GM12801 (cell line): Measurements from ENCODE around the gene SEMA4D.

Source experiments
- TF ChIP-seq, protein P1 (sequence below): IDR thresholded peaks from one replicate; pipeline ENCODE4 v1.5.1; 2011; ENCODE audit warnings: control low read depth; ENCODE audit not compliant: insufficient read length; ENCODE audit errors: extremely low read depth

Gene SEMA4D

DNA sequence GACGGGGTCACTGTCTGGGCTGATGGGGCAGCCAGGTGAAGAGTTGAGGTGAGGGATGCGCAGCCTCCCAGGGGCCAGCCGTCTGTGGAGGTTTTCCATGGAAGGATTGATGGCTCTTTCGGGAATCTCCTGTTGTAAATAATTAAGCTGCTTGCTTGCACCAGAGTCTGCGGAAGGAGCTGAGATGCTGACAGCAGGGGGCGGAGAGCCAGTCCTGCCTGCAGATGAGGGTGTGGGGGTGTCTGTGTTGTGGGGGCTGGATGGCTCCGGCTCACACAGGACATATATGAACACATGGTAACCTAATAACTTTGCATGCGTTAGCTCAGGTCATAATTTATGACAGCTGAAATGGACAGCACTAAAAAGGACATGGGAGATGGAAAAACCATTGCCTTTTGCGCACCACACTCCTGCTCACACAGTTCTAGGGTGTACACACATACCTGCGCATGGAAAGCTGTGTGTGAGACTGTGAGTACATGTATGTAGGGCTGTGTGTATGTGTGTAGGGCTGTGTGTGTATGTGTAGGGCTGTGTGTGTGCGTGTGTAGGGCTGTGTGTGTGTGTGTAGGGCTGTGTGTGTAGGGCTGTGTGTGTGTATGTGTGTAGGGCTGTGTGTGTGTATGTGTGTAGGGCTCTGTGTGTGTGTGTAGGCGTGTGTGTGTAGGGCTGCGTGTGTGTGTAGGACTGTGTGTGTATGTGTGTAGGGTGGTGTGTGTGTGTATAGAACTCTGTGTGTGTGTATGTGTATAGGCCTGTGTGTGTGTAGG is 36.8 kb upstream of the SEMA4D start:
- TF ChIP-seq, protein P1, sequence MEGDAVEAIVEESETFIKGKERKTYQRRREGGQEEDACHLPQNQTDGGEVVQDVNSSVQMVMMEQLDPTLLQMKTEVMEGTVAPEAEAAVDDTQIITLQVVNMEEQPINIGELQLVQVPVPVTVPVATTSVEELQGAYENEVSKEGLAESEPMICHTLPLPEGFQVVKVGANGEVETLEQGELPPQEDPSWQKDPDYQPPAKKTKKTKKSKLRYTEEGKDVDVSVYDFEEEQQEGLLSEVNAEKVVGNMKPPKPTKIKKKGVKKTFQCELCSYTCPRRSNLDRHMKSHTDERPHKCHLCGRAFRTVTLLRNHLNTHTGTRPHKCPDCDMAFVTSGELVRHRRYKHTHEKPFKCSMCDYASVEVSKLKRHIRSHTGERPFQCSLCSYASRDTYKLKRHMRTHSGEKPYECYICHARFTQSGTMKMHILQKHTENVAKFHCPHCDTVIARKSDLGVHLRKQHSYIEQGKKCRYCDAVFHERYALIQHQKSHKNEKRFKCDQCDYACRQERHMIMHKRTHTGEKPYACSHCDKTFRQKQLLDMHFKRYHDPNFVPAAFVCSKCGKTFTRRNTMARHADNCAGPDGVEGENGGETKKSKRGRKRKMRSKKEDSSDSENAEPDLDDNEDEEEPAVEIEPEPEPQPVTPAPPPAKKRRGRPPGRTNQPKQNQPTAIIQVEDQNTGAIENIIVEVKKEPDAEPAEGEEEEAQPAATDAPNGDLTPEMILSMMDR, result no peak

DNA sequence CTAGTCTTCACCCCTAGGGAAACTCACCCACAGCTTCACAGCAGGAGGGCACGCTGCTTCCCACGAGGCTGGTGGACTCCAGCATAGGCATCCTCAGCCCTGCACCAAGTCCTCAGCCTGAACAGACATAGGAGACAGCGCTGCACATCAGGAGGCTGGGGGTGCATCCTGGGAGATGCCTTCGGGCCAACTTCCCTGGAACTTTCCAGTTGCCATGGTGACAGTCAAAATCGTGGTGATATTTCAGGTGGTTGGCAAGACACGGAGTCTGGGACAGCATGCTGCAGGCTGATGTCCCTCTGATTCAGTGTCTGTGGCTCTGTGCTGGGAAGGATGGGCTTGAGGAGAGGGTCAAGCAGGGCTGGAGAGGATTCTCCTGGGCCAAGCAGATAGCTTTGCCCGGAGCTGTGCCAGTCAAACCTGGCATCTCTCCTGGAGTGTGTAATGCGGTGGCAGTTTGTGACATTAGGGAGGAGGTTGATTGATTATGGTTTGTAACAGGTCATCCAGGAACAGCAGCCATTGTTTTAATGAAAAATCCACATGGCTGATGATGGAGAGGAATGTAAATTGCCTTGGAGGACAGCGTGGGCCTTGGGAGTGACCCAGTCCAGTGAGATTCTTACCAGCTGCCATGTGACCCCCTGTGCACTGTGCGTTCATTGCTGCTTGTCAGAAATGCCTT is 35.6 kb upstream of the SEMA4D start:
- TF ChIP-seq, protein P1, result no peak

DNA sequence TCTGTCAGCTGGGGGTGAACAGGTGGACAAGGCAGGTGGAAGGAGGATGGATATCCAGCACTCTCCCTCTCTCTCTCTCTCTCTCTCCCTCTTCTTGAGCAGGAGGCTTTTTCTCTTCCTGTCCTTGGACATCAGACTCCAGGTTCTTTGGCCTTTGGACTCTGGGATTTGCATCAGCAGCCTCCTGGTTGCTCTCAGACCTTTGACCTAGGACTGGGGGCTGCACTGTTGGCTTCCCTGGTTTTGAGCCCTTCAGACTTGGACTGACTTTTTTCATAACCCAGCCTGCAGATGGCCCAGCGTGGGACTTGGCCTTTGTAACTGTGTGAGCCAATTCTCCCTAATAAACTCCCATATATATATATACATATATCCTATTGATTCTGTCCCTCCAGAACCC is 35.0 kb upstream of the SEMA4D start:
- TF ChIP-seq, protein P1, result no peak

DNA sequence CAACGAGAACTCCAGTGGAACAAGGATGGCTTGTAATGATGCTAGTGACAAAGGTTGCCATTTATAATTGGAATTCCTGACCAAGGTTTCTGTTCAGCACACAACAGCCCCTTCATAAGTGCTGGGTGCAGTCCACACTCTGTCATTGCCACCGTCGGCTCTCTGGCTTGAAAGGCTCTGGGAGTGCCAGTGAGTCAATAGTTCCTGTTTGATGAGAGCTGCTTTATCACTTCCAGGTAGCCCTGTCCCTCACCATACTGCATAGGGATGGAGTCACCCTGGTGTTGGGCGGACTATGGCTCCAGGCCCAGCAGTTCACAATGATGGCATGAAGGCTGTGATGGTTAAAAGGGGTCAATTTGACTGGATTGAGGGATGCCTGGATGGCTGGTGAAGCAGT is 34.6 kb upstream of the SEMA4D start:
- TF ChIP-seq, protein P1, result no peak

DNA sequence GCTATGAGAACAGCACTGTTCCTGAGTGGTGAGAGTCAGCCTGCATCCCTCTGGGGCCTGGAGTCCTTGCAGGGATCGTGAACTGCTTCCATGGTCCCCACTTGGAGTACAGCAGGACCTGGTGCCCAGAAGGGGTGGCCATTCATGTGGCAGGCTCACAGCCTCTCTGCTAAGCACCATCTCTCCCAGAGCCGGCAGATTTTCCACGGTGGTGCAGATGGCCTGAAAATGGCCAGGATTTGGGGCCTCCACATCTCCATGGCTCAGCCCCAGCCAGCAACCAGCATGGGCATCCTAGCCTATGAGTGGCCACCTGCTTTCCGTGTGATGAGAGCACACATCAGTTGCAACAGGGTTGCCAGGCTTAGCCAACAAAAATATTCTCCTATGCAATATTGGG is 33.9 kb upstream of the SEMA4D start:
- TF ChIP-seq, protein P1, result no peak

DNA sequence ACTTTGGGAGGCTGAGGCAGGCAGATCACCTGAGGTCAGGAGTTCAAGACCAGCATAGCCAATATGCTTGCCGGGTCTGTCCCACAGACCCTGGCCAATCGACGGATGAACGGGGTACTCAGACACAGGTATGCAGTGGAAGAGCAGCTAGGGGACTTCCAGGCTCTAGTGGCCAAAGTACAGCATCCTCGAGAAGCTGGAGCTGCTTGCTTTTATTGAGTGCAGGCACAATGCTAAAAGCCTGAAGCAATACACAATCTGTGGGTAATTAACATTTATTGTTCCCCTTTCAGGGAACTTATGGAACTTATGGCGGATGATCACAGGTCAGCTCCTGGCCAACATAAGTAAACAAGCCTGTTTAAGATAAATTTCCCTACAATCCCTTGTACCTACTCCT is 32.8 kb upstream of the SEMA4D start:
- TF ChIP-seq, protein P1, result no peak

DNA sequence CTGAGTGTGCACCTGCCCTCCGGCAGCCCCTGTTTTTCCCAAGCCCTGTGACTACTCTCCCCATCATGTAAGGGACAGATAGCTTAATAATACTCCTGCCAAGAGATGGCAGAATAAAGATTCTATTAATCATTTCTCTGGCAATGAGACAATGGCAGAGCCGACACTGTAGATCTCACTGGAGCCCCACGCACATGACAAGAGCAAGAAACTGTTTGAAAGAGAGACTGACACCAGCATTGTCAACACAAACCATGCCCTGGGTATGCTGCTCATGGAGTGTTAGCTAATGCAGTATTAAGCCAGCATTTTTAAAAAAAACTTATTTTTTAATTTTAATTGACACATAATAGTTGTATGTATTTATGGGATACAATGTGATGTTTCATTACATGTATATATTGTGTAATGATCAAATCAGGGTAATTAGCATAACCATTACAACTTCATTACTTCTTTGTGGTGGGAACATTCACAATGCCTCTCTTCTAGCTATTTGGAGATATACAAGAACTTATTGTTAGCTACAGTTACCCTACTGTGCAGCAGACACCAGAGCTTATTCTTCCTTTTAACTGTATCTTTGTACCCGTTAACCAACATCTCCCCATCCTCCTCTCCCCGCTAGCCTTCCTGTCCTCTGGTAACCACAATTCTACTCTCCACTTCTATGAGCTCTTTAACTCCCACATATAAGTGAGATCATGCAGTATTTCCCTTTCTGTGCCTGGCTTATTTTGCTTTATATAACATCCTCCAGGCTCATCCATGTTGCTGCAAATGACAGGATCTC is 31.5 kb upstream of the SEMA4D start:
- TF ChIP-seq, protein P1, result no peak
